DND-41 (cell line): Measurements from ENCODE around the gene FITM1.

Experiments used
- CTCF ChIP-seq: IDR thresholded peaks from 2 replicates; pipeline ENCODE4 v1.5.1; 2012; ENCODE audit warnings: borderline replicate concordance, low read length, moderate library complexity, mild to moderate bottlenecking; ENCODE audit not compliant: poor library complexity, severe bottlenecking; ENCODE audit errors: extremely low read depth
- EZH2 ChIP-seq: IDR thresholded peaks from 3 replicates; pipeline ENCODE4 v1.6.1; 2012; ENCODE audit warnings: borderline replicate concordance, low read depth, mild to moderate bottlenecking, moderate library complexity, low read length, inconsistent platforms; ENCODE audit not compliant: severe bottlenecking

GRCh38 chr14:24135584-24135833 is 5.0 kb downstream of the FITM1 start:
- no peak for TF ChIP-seq CTCF
- TF ChIP-seq EZH2 = no peak
